Breast epithelium (tissue), 4 donors: ENCODE data around the gene GABPB2. TPM values are rescaled to one million over a fixed set of nuclear protein-coding genes. Genes with fewer than 3 reads are reported as not detected.

Source experiments
- DNase-seq, 2 donors: peaks; one replicate each; pipeline ENCODE4 v3.0.0-alpha.2; 2019; ENCODE audit warnings: low spot score in 2 of 2
- H3K27ac ChIP-seq, 2 donors: fragments of 200-600 bp; sonication (generic) in 1 of 2; one replicate each; pipeline ENCODE4 v1.5.1; 2016 to 2019; ENCODE audit warnings: mild to moderate bottlenecking in 1 of 2
- H3K27me3 ChIP-seq, 2 donors: fragments of 200-600 bp; sonication (generic) in 1 of 2; one replicate each; pipeline versions ENCODE4 v1.5.1 to v1.6.0; 2017 to 2019; ENCODE audit warnings: control low read depth in 1 of 2, mild to moderate bottlenecking in 1 of 2
- H3K36me3 ChIP-seq: fragments of 200-600 bp; one replicate; pipeline ENCODE4 v1.5.1; 2019
- H3K4me1 ChIP-seq, 2 donors: fragments of 200-600 bp; sonication (generic); one replicate each; pipeline ENCODE4 v1.5.1; 2016 to 2019; ENCODE audit warnings: control low read depth in 1 of 2
- H3K4me3 ChIP-seq, 3 donors: fragments of 200-600 bp; sonication (generic); 1 replicate in 2 of 3; 2 replicates in 1 of 3; pipeline ENCODE4 v1.5.1; 2016 to 2019; ENCODE audit warnings: mild to moderate bottlenecking in 3 of 3, moderate library complexity in 2 of 3
- H3K9me3 ChIP-seq, 2 donors: fragments of 200-600 bp; sonication (generic) in 1 of 2; one replicate each; pipeline ENCODE4 v1.5.1; 2016 to 2019; ENCODE audit warnings: control low read depth in 1 of 2
- CTCF ChIP-seq, 3 donors: fragments of 450-650 bp; IDR thresholded peaks; one replicate each; pipeline ENCODE4 v1.5.1; 2016 to 2017; ENCODE audit warnings: antibody characterized with exemption in 3 of 3, mild to moderate bottlenecking in 3 of 3, moderate library complexity in 3 of 3
- POLR2A ChIP-seq: fragments of 450-650 bp; IDR thresholded peaks from one replicate; pipeline ENCODE4 v1.6.1; 2016; ENCODE audit warnings: antibody characterized with exemption, mild to moderate bottlenecking, moderate library complexity
- POLR2AphosphoS5 ChIP-seq, 3 donors: sonication (generic); formaldehyde crosslinking; IDR thresholded peaks; one replicate each; pipeline ENCODE4 v1.6.1; 2017; ENCODE audit warnings: antibody characterized with exemption in 3 of 3
- intact Hi-C: fragments of 100-400 bp; cut with DNase I; formaldehyde crosslinking; loops from one replicate; pipeline ENCODE4 v1.15.1; 2023; ENCODE audit warnings: low total_unique reads
- total RNA-seq, 3 donors: library from RNA; depleted of rRNA; stranded (reverse); fragments of >200 nt; gene quantifications; one replicate each; pipeline ENCODE4 v1.1.0, GENCODE V29; 2016

GABPB2 gene
- total RNA-seq, 3 donors from 2014 or later: 19.5 to 32.0 (median 20.6) TPM

GRCh38 chr1:151166505-151166956, 96.0 kb downstream of the GABPB2 start:
- intact Hi-C loops: no loop called here
- Histone ChIP-seq H3K27ac (peak overlapping the region; percentile 67 to 86), H3K36me3 (no peaks in the 10 kb centered on the region), H3K4me3 (peak overlapping the region; percentile 67 to 82 (median 70)), H3K4me1 (peaks cover 4 to 17% of the 10 kb centered on the region in 2 donors), H3K9me3 (no peaks in the 10 kb centered on the region), H3K27me3 (no peaks in the 10 kb centered on the region)
- no peak for DNase-seq
- TF ChIP-seq POLR2AphosphoS5 (IDR thresholded peaks at IDR 0.05): no peak
- no peak for TF ChIP-seq CTCF (IDR thresholded peaks at IDR 0.05)
- TF ChIP-seq POLR2A: no peak

GRCh38 chr1:151167116-151167515, 96.6 kb downstream of the GABPB2 start:
- Histone ChIP-seq H3K4me3 (peak overlapping the region; percentile 67 to 82 (median 70)), H3K4me1 (peaks cover 4 to 17% of the 10 kb centered on the region in 2 donors), H3K9me3 (no peaks in the 10 kb centered on the region), H3K27ac (no peak overlapping the region), H3K27me3 (no peaks in the 10 kb centered on the region), H3K36me3 (no peaks in the 10 kb centered on the region)
- intact Hi-C loops: no loop called here
- TF ChIP-seq POLR2A (no peak), CTCF (IDR thresholded peaks at IDR 0.05) (no peak), POLR2AphosphoS5 (IDR thresholded peaks at IDR 0.05) (no peak)
- DNase-seq: no peak

GRCh38 chr1:151171190-151171589, 100.6 kb downstream of the GABPB2 start:
- intact Hi-C loops: no loop called here
- TF ChIP-seq CTCF (IDR thresholded peaks at IDR 0.05) (no peak), POLR2A (no peak), POLR2AphosphoS5 (IDR thresholded peaks at IDR 0.05) (no peak)
- Histone ChIP-seq H3K27me3 (no peaks in the 10 kb centered on the region), H3K36me3 (no peaks in the 10 kb centered on the region), H3K27ac (no peak overlapping the region), H3K9me3 (no peaks in the 10 kb centered on the region), H3K4me3 (no peak overlapping the region), H3K4me1 (peaks cover 0 to 9% of the 10 kb centered on the region in 2 donors)
- no peak for DNase-seq

Other genes starting within 250 kb of the GABPB2 start
- 10 to 100 TPM; 62.5 to 76.5 (median 72.1) TPM for gene ARNT, start 194.2 kb upstream of the GABPB2 start, total RNA-seq
- not detected for gene CTXND2, start 183.6 kb upstream of the GABPB2 start, total RNA-seq
- 10 to 100 TPM; 33.4 to 44.6 (median 41.0) TPM for gene SETDB1, start 144.4 kb upstream of the GABPB2 start, total RNA-seq
- 100 to 1,000 TPM; 121 to 131 (median 128) TPM for gene CERS2, start 95.9 kb upstream of the GABPB2 start, total RNA-seq
- gene ANXA9, start 88.5 kb upstream of the GABPB2 start, total RNA-seq: 10 to 100 TPM in 1 of 3 donors, 1 to 10 TPM in 1, not detected in 1; 3.6 to 13.0 TPM
- gene MINDY1, start 63.9 kb upstream of the GABPB2 start, total RNA-seq: 10 to 100 TPM; 26.2 to 33.5 (median 26.5) TPM
- gene PRUNE1, start 62.3 kb upstream of the GABPB2 start, total RNA-seq: 10 to 100 TPM; 21.6 to 34.1 (median 32.8) TPM
- gene BNIPL, start 34.2 kb upstream of the GABPB2 start, total RNA-seq: 10 to 100 TPM in 2 of 3 donors, under 1 TPM in 1; 0.16 to 47.1 (median 17.0) TPM
- 1 to 10 TPM; 4.6 to 8.3 (median 7.6) TPM for gene C1orf56, start 23.0 kb upstream of the GABPB2 start, total RNA-seq
- gene CDC42SE1, start 11.1 kb upstream of the GABPB2 start, total RNA-seq: 100 to 1,000 TPM in 1 of 3 donors, 10 to 100 TPM in 2; 49.4 to 130 (median 85.9) TPM
- 1 to 10 TPM in 2 of 3 donors, under 1 TPM in 1; 0.16 to 1.9 (median 1.3) TPM for gene MLLT11, start 10.4 kb upstream of the GABPB2 start, total RNA-seq
- 1 to 10 TPM; 2.9 to 6.4 (median 5.2) TPM for gene SEMA6C, start 75.9 kb downstream of the GABPB2 start, total RNA-seq
- gene TNFAIP8L2, start 85.9 kb downstream of the GABPB2 start, total RNA-seq: 1 to 10 TPM; 5.6 to 6.9 (median 5.7) TPM
- gene LYSMD1, start 95.1 kb downstream of the GABPB2 start, total RNA-seq: 10 to 100 TPM; 11.7 to 17.0 (median 14.8) TPM
- 10 to 100 TPM; 14.9 to 23.8 (median 23.6) TPM for gene SCNM1, start 95.4 kb downstream of the GABPB2 start, total RNA-seq
- under 1 TPM in 1 of 3 donors, not detected in 2; 0.73 TPM for gene TMOD4, start 105.2 kb downstream of the GABPB2 start, total RNA-seq
- gene VPS72, start 119.4 kb downstream of the GABPB2 start, total RNA-seq: 10 to 100 TPM; 34.6 to 49.0 (median 34.7) TPM
- 10 to 100 TPM; 38.1 to 87.2 (median 61.6) TPM for gene PIP5K1A, start 127.8 kb downstream of the GABPB2 start, total RNA-seq
- 100 to 1,000 TPM; 108 to 188 (median 140) TPM for gene PSMD4, start 184.0 kb downstream of the GABPB2 start, total RNA-seq
- gene ZNF687, start 211.5 kb downstream of the GABPB2 start, total RNA-seq: 10 to 100 TPM; 20.6 to 31.6 (median 25.9) TPM